ENCODE measurements around the gene GALM.

DNA sequence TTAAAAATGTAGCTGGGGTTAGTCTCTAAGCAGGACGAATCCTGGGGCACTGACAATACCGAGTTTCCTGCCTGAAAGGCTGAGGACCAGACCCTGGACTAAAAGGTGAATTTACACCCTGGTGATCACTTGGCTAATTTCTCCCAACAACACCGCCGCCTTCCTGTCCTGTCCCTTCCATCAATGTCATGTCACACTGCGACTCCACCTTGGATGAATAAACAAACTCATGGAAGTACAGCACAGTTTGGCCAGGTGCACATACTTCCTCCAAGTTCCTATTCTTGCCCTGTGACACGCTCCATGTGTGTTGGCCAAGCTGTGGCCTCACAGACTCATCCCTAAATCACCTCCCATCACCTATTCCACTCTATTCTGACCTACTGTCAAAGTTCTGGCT lies 15.9 kb upstream of the GALM start:
- TF ChIP-seq, protein P1, sequence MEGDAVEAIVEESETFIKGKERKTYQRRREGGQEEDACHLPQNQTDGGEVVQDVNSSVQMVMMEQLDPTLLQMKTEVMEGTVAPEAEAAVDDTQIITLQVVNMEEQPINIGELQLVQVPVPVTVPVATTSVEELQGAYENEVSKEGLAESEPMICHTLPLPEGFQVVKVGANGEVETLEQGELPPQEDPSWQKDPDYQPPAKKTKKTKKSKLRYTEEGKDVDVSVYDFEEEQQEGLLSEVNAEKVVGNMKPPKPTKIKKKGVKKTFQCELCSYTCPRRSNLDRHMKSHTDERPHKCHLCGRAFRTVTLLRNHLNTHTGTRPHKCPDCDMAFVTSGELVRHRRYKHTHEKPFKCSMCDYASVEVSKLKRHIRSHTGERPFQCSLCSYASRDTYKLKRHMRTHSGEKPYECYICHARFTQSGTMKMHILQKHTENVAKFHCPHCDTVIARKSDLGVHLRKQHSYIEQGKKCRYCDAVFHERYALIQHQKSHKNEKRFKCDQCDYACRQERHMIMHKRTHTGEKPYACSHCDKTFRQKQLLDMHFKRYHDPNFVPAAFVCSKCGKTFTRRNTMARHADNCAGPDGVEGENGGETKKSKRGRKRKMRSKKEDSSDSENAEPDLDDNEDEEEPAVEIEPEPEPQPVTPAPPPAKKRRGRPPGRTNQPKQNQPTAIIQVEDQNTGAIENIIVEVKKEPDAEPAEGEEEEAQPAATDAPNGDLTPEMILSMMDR (IDR thresholded peaks at IDR 0.05; ENCODE audit: insufficient read depth, low read length, poor library complexity, severe bottlenecking), result no peak
- no peak for TF ChIP-seq EZH2phosphoT487 (conservative IDR thresholded peaks at IDR 0.05; ENCODE audit: low read length)

Measured in SU-DHL-6 (cell line).